Fibroblast of pulmonary artery (primary cell): ENCODE data around the gene SPDYE17.
A peak's percentile ranks its signal among the peaks of the same experiment; 100 is the strongest.
"Not testable (repeated sequence)": the region's sequence is repeated elsewhere in the genome, so short reads cannot be mapped to it uniquely, and the experiment has no call there.

Experiments used
- DNase-seq: peaks from one replicate; pipeline ENCODE4 v3.0.0-alpha.2; 2010; ENCODE audit warnings: low read depth
- H3K4me3 ChIP-seq: replicated peaks from 2 replicates; pipeline ENCODE4 v1.5.1; 2011; ENCODE audit warnings: low read depth, mild to moderate bottlenecking, control low read depth, low read length, moderate library complexity

SPDYE17 gene, protein sequence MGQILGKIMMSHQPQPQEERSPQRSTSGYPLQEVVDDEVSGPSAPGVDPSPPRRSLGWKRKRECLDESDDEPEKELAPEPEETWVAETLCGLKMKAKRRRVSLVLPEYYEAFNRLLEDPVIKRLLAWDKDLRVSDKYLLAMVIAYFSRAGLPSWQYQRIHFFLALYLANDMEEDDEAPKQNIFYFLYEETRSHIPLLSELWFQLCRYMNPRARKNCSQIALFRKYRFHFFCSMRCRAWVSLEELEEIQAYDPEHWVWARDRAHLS

DNA sequence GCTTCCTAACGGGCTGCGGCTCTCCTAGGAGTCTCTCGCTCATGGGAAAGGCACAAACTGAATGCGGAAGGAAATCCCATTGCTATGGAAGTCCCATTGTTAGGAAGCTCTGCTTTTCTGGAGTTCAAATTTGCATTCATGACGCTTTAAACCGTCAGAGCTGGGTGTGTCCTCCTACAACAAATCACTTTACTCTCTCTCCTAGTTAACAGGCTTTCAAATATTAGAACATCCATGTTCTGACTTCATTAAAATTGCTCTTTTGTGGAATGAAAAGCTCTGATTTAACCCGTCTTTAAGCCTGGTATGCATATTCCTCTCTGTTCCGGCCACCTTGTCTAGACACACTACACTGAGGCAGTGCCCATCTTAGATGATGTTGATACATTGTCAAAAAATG is at the start of gene SPDYE17:
TSS of gene SPDYE17 (minus strand) at position 101 of the 400 bp plus-strand sequence. CDS start 1,791 bp downstream, outside the sequence.
- H3K4me3 ChIP-seq, DNase-seq: not testable (repeated sequence)

GRCh38 chr7:77080236-77080635 is 48.1 kb upstream of the SPDYE17 start:
- DNase-seq, H3K4me3 ChIP-seq: not testable (repeated sequence)

DNA sequence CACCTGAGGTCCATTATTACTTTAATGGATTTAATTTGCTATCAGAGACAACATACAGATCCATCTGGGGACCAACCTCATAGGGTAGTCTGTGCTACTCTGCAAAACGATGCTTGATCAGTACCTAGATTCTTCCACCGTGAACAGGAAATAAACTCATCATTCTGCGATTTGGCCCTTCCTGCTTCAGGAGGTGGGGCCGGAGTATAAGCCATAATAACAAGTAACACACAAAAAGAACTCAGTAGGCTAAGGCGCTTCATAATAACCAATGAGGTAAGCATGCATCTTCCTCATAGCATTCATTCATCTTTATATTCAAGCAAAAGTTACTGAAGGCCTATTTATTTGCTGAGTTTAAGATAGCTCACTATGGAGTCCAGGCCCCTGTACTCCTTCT is 47.5 kb upstream of the SPDYE17 start:
- DNase-seq, H3K4me3 ChIP-seq: not testable (repeated sequence)

- not testable (repeated sequence) for H3K4me3 ChIP-seq
These were observed 47.0 kb upstream of the SPDYE17 start for GRCh38 chr7:77079112-77079511.

DNA sequence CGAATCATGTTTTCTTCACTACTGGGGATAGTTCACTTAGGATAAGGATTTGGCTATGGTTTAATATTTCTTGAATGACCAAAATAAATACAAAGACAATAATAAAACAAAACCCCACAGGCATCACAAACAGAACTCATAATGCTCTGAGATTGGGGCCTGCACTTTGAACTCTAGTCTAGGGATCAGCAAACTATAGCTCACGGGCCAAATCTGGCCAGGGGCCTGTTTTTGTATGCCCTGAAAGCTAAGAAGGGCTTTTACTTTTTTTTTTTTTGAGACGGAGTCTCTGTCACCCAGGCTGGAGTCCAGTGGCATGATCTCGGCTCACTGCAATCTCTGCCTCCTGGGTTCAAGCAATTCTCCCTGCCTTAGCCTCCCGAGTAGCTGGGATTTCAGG is 44.9 kb upstream of the SPDYE17 start:
- DNase-seq, H3K4me3 ChIP-seq: not testable (repeated sequence)

More at GRCh38 chr7:77079112-77079511, 47.0 kb upstream of the SPDYE17 start:
- not testable (repeated sequence) for DNase-seq

- H3K4me3 ChIP-seq, result not testable (repeated sequence)
- DNase-seq, result peak; percentile 41
These were observed 42.7 kb upstream of the SPDYE17 start for GRCh38 chr7:77074786-77075396.

GRCh38 chr7:77071108-77071507 is 38.9 kb upstream of the SPDYE17 start:
- DNase-seq, H3K4me3 ChIP-seq: not testable (repeated sequence)

GRCh38 chr7:77065869-77066268 is 33.7 kb upstream of the SPDYE17 start:
- H3K4me3 ChIP-seq, DNase-seq: not testable (repeated sequence)

DNA sequence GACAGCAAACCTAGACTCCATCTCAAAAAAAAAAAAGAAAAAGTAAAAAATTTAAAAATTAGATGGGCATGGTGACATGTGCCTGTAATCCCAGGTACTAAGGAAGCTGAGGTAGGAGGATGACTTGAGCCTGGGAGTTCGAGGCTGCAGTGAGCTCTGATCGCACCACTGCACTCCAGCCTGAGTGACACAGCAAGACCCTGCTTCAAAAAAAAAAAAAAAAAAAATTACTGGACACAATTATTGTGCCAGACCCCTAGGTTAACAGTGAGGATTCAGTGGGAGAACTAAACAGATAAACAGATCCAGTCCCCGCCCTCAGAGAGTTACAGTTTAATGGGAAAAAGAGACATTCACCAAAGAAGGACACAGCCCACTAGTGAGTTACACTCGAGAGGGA is 31.6 kb upstream of the SPDYE17 start:
- not testable (repeated sequence) for DNase-seq, H3K4me3 ChIP-seq

DNA sequence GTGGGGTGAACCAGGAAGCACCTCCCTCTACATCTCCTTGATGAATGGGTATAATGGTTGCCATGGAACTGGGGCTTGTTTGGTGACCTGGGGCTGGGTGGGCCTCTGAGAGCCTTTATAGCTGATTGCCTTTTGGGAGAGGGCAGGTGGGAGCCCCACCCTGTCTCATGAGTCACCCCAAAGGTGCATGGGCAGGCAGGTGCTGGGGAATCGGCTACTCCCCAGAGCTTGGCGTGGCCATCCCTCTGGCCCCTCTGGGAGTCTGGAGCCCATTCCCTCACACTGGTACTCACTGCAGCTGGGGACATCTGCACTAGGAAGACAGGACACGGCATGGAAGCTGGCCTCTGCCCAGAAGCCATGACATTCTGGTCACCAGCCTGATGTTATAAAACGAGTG is 30.4 kb upstream of the SPDYE17 start, which contains the start of gene SPDYE18:
TSS of gene SPDYE18 (minus strand) at position 2 of the 400 bp plus-strand sequence. CDS start 2,046 bp downstream, outside the sequence.
- H3K4me3 ChIP-seq, result not testable (repeated sequence)

GRCh38 chr7:77026349-77026748 is 5.8 kb downstream of the SPDYE17 start:
- DNase-seq, H3K4me3 ChIP-seq: not testable (repeated sequence)

More for the DNA sequence above, 30.4 kb upstream of the SPDYE17 start, which contains the start of gene SPDYE18:
- DNase-seq, result not testable (repeated sequence)

- DNase-seq, result peak; percentile 44
- H3K4me3 ChIP-seq, result not testable (repeated sequence)
These were observed 22.0 kb downstream of the SPDYE17 start for GRCh38 chr7:77010074-77010680.

DNA sequence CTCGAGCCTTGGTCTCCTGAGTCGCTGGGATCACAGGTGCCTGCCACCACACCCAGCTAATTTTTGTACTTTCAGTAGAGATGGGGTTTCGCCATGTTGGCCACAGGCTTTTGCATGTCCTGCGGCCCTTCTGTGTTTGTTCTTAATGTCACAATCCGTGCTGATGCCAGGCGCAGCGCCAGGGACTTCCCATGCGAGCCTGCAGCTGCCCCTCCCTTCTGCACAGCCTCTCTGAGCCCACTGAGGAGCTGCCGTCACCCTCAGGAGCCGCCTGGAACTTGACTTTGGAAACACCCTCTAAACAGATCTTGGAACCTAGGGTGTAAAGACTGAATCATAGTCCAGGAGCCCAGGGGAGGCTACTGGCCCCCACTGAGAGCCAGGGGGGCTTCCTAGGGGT is 24.2 kb downstream of the SPDYE17 start:
- DNase-seq, result peak; percentile 53
- H3K4me3 ChIP-seq, result not testable (repeated sequence)

GRCh38 chr7:77006127-77007110 is 25.7 kb downstream of the SPDYE17 start:
- H3K4me3 ChIP-seq, DNase-seq: not testable (repeated sequence)

DNA sequence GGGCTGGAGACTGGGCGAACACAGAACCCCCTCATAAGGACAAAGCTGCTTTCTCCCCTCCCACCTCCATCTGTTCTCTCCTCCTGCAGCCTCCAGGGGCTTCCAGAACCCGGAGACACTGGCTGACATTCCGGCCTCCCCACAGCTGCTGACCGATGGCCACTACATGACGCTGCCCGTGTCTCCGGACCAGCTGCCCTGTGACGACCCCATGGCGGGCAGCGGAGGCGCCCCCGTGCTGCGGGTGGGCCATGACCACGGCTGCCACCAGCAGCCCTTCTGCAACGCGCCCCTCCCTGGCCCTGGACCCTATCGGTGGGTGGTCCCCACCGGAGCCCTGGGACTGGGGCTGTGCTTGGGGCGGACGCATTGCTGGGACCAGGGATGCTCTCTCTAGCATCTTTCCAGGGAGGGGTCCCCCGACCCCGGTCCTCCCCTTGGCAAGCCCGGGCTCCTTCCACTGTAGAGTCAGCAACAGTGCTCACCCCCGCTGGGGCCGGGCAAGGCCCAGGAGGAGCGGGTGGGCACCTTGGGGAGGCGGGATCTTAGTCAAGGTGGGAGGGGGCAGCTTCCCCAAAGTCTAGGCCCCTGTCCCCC is 26.6 kb downstream of the SPDYE17 start:
- not testable (repeated sequence) for DNase-seq, H3K4me3 ChIP-seq

- not testable (repeated sequence) for H3K4me3 ChIP-seq, DNase-seq
These were observed 28.0 kb downstream of the SPDYE17 start for GRCh38 chr7:77004151-77004550.

DNA sequence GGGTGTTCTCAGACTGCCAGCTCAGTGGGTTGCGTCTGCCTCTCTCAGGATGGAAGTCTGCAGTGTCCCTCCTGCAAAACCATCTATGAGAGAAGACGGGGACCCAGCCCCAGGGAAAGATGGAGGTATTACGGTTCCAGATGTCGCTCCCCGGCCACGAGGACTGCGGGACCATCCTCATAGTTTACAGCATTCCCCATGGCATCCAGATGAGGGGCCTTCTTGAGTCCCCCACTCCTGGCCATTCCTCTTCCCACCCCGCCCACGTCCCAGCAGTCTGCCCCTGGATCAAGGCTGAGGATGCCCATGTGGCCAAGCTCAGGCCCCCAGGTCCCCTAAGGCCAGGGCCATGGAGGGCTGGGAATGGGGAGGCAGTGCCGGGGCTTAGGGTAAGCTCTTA is 28.9 kb downstream of the SPDYE17 start:
- H3K4me3 ChIP-seq, DNase-seq: not testable (repeated sequence)

DNA sequence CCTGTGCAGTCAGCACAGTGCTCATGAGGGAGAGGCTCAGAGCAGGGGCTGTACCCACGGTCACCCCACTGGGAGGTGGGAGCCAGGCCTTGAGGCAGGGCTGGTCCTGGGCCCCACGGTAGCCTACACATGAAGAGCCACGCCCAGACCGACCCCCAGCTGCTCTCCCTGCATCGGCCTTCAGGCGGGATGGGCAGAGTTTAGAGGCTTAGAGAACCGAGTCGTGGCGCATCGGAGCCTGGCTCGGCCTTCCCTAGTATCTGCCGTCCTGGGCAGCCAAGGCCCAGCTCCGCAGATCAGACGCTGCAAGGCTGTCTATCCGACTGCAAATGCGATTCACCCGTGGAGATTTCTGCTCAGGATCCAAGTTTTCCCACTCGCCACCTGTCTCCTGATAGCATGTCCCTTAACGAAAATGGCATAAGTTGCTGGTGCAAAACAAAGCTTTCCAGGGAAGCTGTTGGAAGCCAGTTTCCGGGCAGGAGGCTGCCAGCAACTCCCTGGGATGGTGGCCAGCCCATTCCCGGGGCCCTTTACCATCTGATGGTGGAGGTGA is 29.4 kb downstream of the SPDYE17 start:
- DNase-seq, H3K4me3 ChIP-seq: not testable (repeated sequence)
